Measurements from ENCODE around the gene SPPL2B. TPM values are rescaled to one million over a fixed set of nuclear protein-coding genes. Genes with fewer than 3 reads are reported as not detected.

The SPPL2B gene
- polyA plus RNA-seq, 1 donor from 2014 or later: 68.7 TPM

Other genes starting within 250 kb of the SPPL2B start
- gene MOB3A, start 232.4 kb upstream of the SPPL2B start, polyA plus RNA-seq: 5.8 and 8.3 TPM in 2 replicates
- 39.3 and 45.8 TPM in 2 replicates for gene IZUMO4, start 231.8 kb upstream of the SPPL2B start, polyA plus RNA-seq
- gene AP3D1, start 177.1 kb upstream of the SPPL2B start, polyA plus RNA-seq: 60.7 and 88.2 TPM in 2 replicates
- 8.5 and 10.7 TPM in 2 replicates for gene DOT1L, start 164.8 kb upstream of the SPPL2B start, polyA plus RNA-seq
- gene PLEKHJ1, start 92.4 kb upstream of the SPPL2B start, polyA plus RNA-seq: 219 and 254 TPM in 2 replicates
- gene SF3A2, start 91.9 kb upstream of the SPPL2B start, polyA plus RNA-seq: 14.4 and 51.6 TPM in 2 replicates
- gene AMH, start 79.4 kb upstream of the SPPL2B start, polyA plus RNA-seq: 57.5 and 71.5 TPM in 2 replicates
- gene JSRP1, start 72.3 kb upstream of the SPPL2B start, polyA plus RNA-seq: 1.3 and 1.4 TPM in 2 replicates
- gene PEAK3, start 46.5 kb upstream of the SPPL2B start, polyA plus RNA-seq: not detected in 2 replicates
- gene LINGO3, start 20.5 kb upstream of the SPPL2B start, polyA plus RNA-seq: 1.2 and 2.7 TPM in 2 replicates
- gene LSM7, start 98 bp upstream of the SPPL2B start, polyA plus RNA-seq: 520 and 550 TPM in 2 replicates
- not detected in 2 replicates for gene TMPRSS9, start 31.6 kb downstream of the SPPL2B start, polyA plus RNA-seq
- 61.0 and 73.0 TPM in 2 replicates for gene TIMM13, start 98.9 kb downstream of the SPPL2B start, polyA plus RNA-seq
- 44.1 and 48.8 TPM in 2 replicates for gene LMNB2, start 128.3 kb downstream of the SPPL2B start, polyA plus RNA-seq
- gene GADD45B, start 147.4 kb downstream of the SPPL2B start, polyA plus RNA-seq: 0.44 TPM in 1 of 2 replicates, not detected in the other